Activated CD4-positive, alpha-beta T cell treated with anti-CD3 and anti-CD28 coated beads, Interleukin-2, amount 50 U/mL, for 48 hours (primary cell): ENCODE data around the gene ALDH3B2.

ENCODE experiments used
- DNase-seq, 2 experiments: peaks; one replicate each; pipeline ENCODE4 v3.0.0-alpha.2; 2020

ALDH3B2 gene

GRCh38 chr11:67612751-67613150, 61.7 kb downstream of the ALDH3B2 start:
- DNase-seq = no peak
